IMR-90 (cell line): ENCODE data around the gene GATAD2A.
A peak's percentile ranks its signal among the peaks of the same experiment; 100 is the strongest.

ENCODE experiments used
- BHLHE40 ChIP-seq: fragments of 150-350 bp; IDR thresholded peaks from 2 replicates; pipeline ENCODE4 v1.6.1; 2016; ENCODE audit warnings: mild to moderate bottlenecking, low read depth, low read length
- CEBPB ChIP-seq: IDR thresholded peaks from 2 replicates; pipeline ENCODE4 v1.6.1; 2012; ENCODE audit warnings: low read depth, low read length, improper control_type of control experiment
- CTCF ChIP-seq: conservative IDR thresholded peaks from 2 replicates; pipeline ENCODE4 v1.5.1; 2012; ENCODE audit warnings: mild to moderate bottlenecking, low read depth, low read length, improper control_type of control experiment
- ELK1 ChIP-seq: fragments of 150-350 bp; IDR thresholded peaks from 2 replicates; pipeline ENCODE4 v1.6.1; 2016; ENCODE audit warnings: low read depth, mild to moderate bottlenecking, low read length, moderate library complexity, borderline replicate concordance
- FOS ChIP-seq: fragments of 150-350 bp; IDR thresholded peaks from 2 replicates; pipeline ENCODE4 v1.6.1; 2016; ENCODE audit warnings: low read depth, low read length
- MAFK ChIP-seq: IDR thresholded peaks from 2 replicates; pipeline ENCODE4 v1.6.1; 2012; ENCODE audit warnings: low read depth, low read length, improper control_type of control experiment
- MAZ ChIP-seq: IDR thresholded peaks from 2 replicates; pipeline ENCODE4 v1.6.1; 2012; ENCODE audit warnings: low read depth, mild to moderate bottlenecking, low read length, improper control_type of control experiment, moderate library complexity, borderline replicate concordance
- MXI1 ChIP-seq: IDR thresholded peaks from 2 replicates; pipeline ENCODE4 v1.6.1; 2012; ENCODE audit warnings: low read depth, mild to moderate bottlenecking, low read length, moderate library complexity, borderline replicate concordance
- NFE2L2 ChIP-seq: fragments of 150-350 bp; IDR thresholded peaks from 2 replicates; pipeline ENCODE4 v1.6.1; 2016; ENCODE audit warnings: low read depth, mild to moderate bottlenecking, low read length
- POLR2A ChIP-seq: IDR thresholded peaks from 2 replicates; pipeline ENCODE4 v1.6.1; 2012; ENCODE audit warnings: mild to moderate bottlenecking, low read depth, low read length
- RAD21 ChIP-seq: IDR thresholded peaks from 2 replicates; pipeline ENCODE4 v1.6.1; 2012; ENCODE audit warnings: low read length, improper control_type of control experiment
- SMC3 ChIP-seq: fragments of 150-350 bp; IDR thresholded peaks from 2 replicates; pipeline ENCODE4 v1.6.1; 2016; ENCODE audit warnings: low read depth, mild to moderate bottlenecking, antibody characterized with exemption, low read length, moderate library complexity

- peak; percentile 60 for TF ChIP-seq CTCF
- TF ChIP-seq RAD21 = peak; percentile 49
- TF ChIP-seq POLR2A = no peak
- no peak for TF ChIP-seq FOS
- no peak for TF ChIP-seq MAZ
- TF ChIP-seq NFE2L2 = no peak
- TF ChIP-seq SMC3 = peak; percentile 27; the same call in 1 of the 2 replicates
- TF ChIP-seq CEBPB = no peak
- no peak for TF ChIP-seq BHLHE40
- no peak for TF ChIP-seq MXI1
- TF ChIP-seq MAFK = no peak
- no peak for TF ChIP-seq ELK1
These were observed 147.3 kb downstream of the GATAD2A start for GRCh38 chr19:19552798-19553197.
